GM21529 (cell line): ENCODE measurements around the gene GRIK5.
"Not testable (repeated sequence)": the region's sequence is repeated elsewhere in the genome, so short reads cannot be mapped to it uniquely, and the experiment has no call there.

ENCODE experiments used
- ATAC-seq: cut with Tn5 transposase; IDR thresholded peaks from one replicate; pipeline ENCODE4 v1.9.1; 2021; ENCODE audit not compliant: unreplicated experiment

Gene GRIK5

GRCh38 chr19:42018503-42019193 lies 51.4 kb downstream of the GRIK5 start:
- no peak for ATAC-seq

- no peak for ATAC-seq
Measured at GRCh38 chr19:42017040-42017439, 53.0 kb downstream of the GRIK5 start.

GRCh38 chr19:42012747-42013146 lies 57.3 kb downstream of the GRIK5 start:
- not testable (repeated sequence) for ATAC-seq

GRCh38 chr19:42010245-42011126 lies 59.5 kb downstream of the GRIK5 start:
- no peak for ATAC-seq

- no peak for ATAC-seq
Measured at GRCh38 chr19:42006569-42006968, 63.4 kb downstream of the GRIK5 start.

GRCh38 chr19:42005504-42005903 lies 64.5 kb downstream of the GRIK5 start:
- no peak for ATAC-seq

GRCh38 chr19:42003506-42004294 lies 66.3 kb downstream of the GRIK5 start:
- no peak for ATAC-seq

- ATAC-seq = no peak
Measured at GRCh38 chr19:41999878-42000208, 70.2 kb downstream of the GRIK5 start.

GRCh38 chr19:41999071-41999877 lies 70.7 kb downstream of the GRIK5 start:
- ATAC-seq = no peak

- no peak for ATAC-seq
Measured at GRCh38 chr19:41998246-41999020, 71.6 kb downstream of the GRIK5 start.

- ATAC-seq = no peak
Measured at GRCh38 chr19:41997851-41998229, 72.2 kb downstream of the GRIK5 start.

GRCh38 chr19:41997121-41997850 lies 72.7 kb downstream of the GRIK5 start:
- no peak for ATAC-seq

GRCh38 chr19:41995959-41996797 lies 73.8 kb downstream of the GRIK5 start:
- ATAC-seq = no peak

- ATAC-seq = no peak
Measured at GRCh38 chr19:41994994-41995958, 74.7 kb downstream of the GRIK5 start.

GRCh38 chr19:41994521-41994971 lies 75.5 kb downstream of the GRIK5 start:
- no peak for ATAC-seq

- no peak for ATAC-seq
Measured at GRCh38 chr19:41993612-41994483, 76.2 kb downstream of the GRIK5 start, which contains the start of gene ATP1A3. Gene ATP1A3 (minus strand): TSS chr19:41994230. CDS start chr19:41994076, 154 bp downstream.
